MM.1S (cell line): ENCODE results near the gene MRPS5.

Source experiments
- DNase-seq: peaks from one replicate; pipeline ENCODE4 v3.0.0-alpha.2; 2015
- H2AFZ ChIP-seq: fragments of 300-600 bp; sonication (generic); 2 replicates; pipeline ENCODE4 v1.6.0; 2016; ENCODE audit warnings: antibody characterized with exemption, low read length
- H3F3A ChIP-seq: fragments of 300-600 bp; sonication (generic); 2 replicates; pipeline ENCODE4 v1.6.1; 2016; ENCODE audit warnings: mild to moderate bottlenecking, antibody characterized with exemption, low read length, moderate library complexity, mixed read lengths; ENCODE audit not compliant: insufficient read depth
- H3K27ac ChIP-seq: fragments of 300-600 bp; sonication (generic); 2 replicates; pipeline ENCODE4 v1.5.1; 2016; ENCODE audit warnings: mild to moderate bottlenecking, low read length
- H3K27me3 ChIP-seq: fragments of 300-600 bp; sonication (generic); replicated peaks from 2 replicates; pipeline ENCODE4 v1.6.0; 2016; ENCODE audit warnings: low read length; ENCODE audit not compliant: insufficient read depth
- H3K36me3 ChIP-seq: fragments of 300-600 bp; sonication (generic); replicated peaks from 2 replicates; pipeline ENCODE4 v1.6.1; 2016; ENCODE audit warnings: mild to moderate bottlenecking, low read length, mixed read lengths; ENCODE audit not compliant: insufficient read depth
- H3K4me1 ChIP-seq: fragments of 300-600 bp; sonication (generic); 2 replicates; pipeline ENCODE4 v1.6.1; 2016; ENCODE audit warnings: low read length, mixed read lengths
- H3K4me2 ChIP-seq: fragments of 300-600 bp; sonication (generic); 2 replicates; pipeline ENCODE4 v1.6.0; 2016; ENCODE audit warnings: low read depth, low read length
- H3K4me3 ChIP-seq: fragments of 300-600 bp; sonication (generic); 2 replicates; pipeline ENCODE4 v1.5.1; 2016; ENCODE audit warnings: low read length, mixed read lengths
- H3K79me2 ChIP-seq: fragments of 300-600 bp; sonication (generic); 2 replicates; pipeline ENCODE4 v1.6.1; 2016; ENCODE audit warnings: mixed run types, low read length, mixed read lengths
- H3K9ac ChIP-seq: fragments of 300-600 bp; sonication (generic); 2 replicates; pipeline ENCODE4 v1.6.1; 2016; ENCODE audit warnings: low read length, mixed read lengths
- H3K9me2 ChIP-seq: fragments of 300-600 bp; sonication (generic); replicated peaks from 2 replicates; pipeline ENCODE4 v1.6.1; 2016; ENCODE audit warnings: mild to moderate bottlenecking, low read length, mixed read lengths; ENCODE audit not compliant: insufficient read depth
- H3K9me3 ChIP-seq: fragments of 300-600 bp; sonication (generic); replicated peaks from 2 replicates; pipeline ENCODE4 v1.6.1; 2016; ENCODE audit warnings: mild to moderate bottlenecking, low read length, mixed read lengths; ENCODE audit not compliant: insufficient read depth
- H4K20me1 ChIP-seq: fragments of 300-600 bp; sonication (generic); 2 replicates; pipeline ENCODE4 v1.6.1; 2016; ENCODE audit warnings: mild to moderate bottlenecking, low read length, moderate library complexity, mixed read lengths; ENCODE audit not compliant: insufficient read depth
- CTCF ChIP-seq: fragments of 300-600 bp; sonication (generic); IDR thresholded peaks from 2 replicates; pipeline ENCODE4 v1.5.1; 2016; ENCODE audit warnings: antibody characterized with exemption, low read length, mixed read lengths
- EZH2 ChIP-seq: fragments of 300-600 bp; sonication (generic); optimal IDR thresholded peaks from 2 replicates; pipeline ENCODE3; 2017; ENCODE audit warnings: low read depth, mild to moderate bottlenecking, antibody characterized with exemption, low read length, mixed read lengths
- EZH2phosphoT487 ChIP-seq: fragments of 300-600 bp; sonication (generic); IDR thresholded peaks from 2 replicates; pipeline ENCODE4 v1.6.1; 2018; ENCODE audit warnings: antibody characterized with exemption, low read length

The MRPS5 gene

GRCh38 chr2:95075440-95076132, 46.0 kb downstream of the MRPS5 start:
- Histone ChIP-seq H3K79me2 (no peaks in the 10 kb centered on the region), H3F3A (no peaks in the 10 kb centered on the region), H3K9ac (no peak overlapping the region), H3K9me2 (no peaks in the 10 kb centered on the region), H4K20me1 (no peaks in the 10 kb centered on the region), H3K27ac (no peak overlapping the region), H3K4me2 (no peak overlapping the region), H3K4me1 (no peaks in the 10 kb centered on the region), H3K4me3 (no peak overlapping the region), H3K27me3 (no peaks in the 10 kb centered on the region), H3K9me3 (no peaks in the 10 kb centered on the region), H2AFZ (no peak overlapping the region), H3K36me3 (no peaks in the 10 kb centered on the region)
- no peak for DNase-seq
- TF ChIP-seq EZH2: no peak
- TF ChIP-seq EZH2phosphoT487: no peak
- TF ChIP-seq CTCF: no peak

- Histone ChIP-seq H3K4me1 (no peaks in the 10 kb centered on the region), H3K79me2 (no peaks in the 10 kb centered on the region), H4K20me1 (no peaks in the 10 kb centered on the region), H3K27ac (no peak overlapping the region), H3K4me3 (no peak overlapping the region), H3K9ac (no peak overlapping the region), H3K27me3 (no peaks in the 10 kb centered on the region), H3K36me3 (no peaks in the 10 kb centered on the region), H3K4me2 (no peak overlapping the region), H3F3A (no peaks in the 10 kb centered on the region), H2AFZ (no peak overlapping the region), H3K9me2 (no peaks in the 10 kb centered on the region), H3K9me3 (no peaks in the 10 kb centered on the region)
- TF ChIP-seq EZH2phosphoT487 (no peak), EZH2 (no peak), CTCF (no peak)
- DNase-seq: no peak
Measured at GRCh38 chr2:95074663-95075439, 46.8 kb downstream of the MRPS5 start.

- no peaks in the 10 kb centered on the region for H3K79me2 ChIP-seq
- no peaks in the 10 kb centered on the region for H3K9me3 ChIP-seq
- H3F3A ChIP-seq: no peaks in the 10 kb centered on the region
- H3K4me3 ChIP-seq: no peak overlapping the region
- no peak overlapping the region for H2AFZ ChIP-seq
- H3K27ac ChIP-seq: no peak overlapping the region
- no peaks in the 10 kb centered on the region for H3K27me3 ChIP-seq
- no peak for DNase-seq
- H3K9me2 ChIP-seq: no peaks in the 10 kb centered on the region
- no peak overlapping the region for H3K9ac ChIP-seq
- TF ChIP-seq EZH2: no peak
- no peak for TF ChIP-seq CTCF
- TF ChIP-seq EZH2phosphoT487: no peak
- no peaks in the 10 kb centered on the region for H4K20me1 ChIP-seq
- no peaks in the 10 kb centered on the region for H3K4me1 ChIP-seq
- H3K4me2 ChIP-seq: no peak overlapping the region
- H3K36me3 ChIP-seq: no peaks in the 10 kb centered on the region
Measured at GRCh38 chr2:95073856-95074662, 47.5 kb downstream of the MRPS5 start.
